Smooth muscle cell (in vitro differentiated cells): ENCODE data around the gene NCKAP5L. TPM values are rescaled to one million over a fixed set of nuclear protein-coding genes. Genes with fewer than 3 reads are reported as not detected.

Experiments used
- DNase-seq: peaks from one replicate; lab custom pipeline; 2025; ENCODE audit not compliant: unreplicated experiment; lab: John Stamatoyannopoulos, UW
- H2AFZ ChIP-seq: fragments of 200-600 bp; sonication (generic); 2 replicates; pipeline ENCODE4 v1.6.0; 2016; ENCODE audit warnings: antibody characterized with exemption, low read depth, mild to moderate bottlenecking
- H3F3A ChIP-seq: fragments of 200-600 bp; sonication (generic); 2 replicates; pipeline ENCODE4 v1.6.0; 2017; ENCODE audit warnings: antibody characterized with exemption, low read depth
- H3K27ac ChIP-seq: fragments of 200-600 bp; sonication (generic); 2 replicates; pipeline ENCODE4 v1.5.1; 2016; ENCODE audit warnings: low read depth, mild to moderate bottlenecking
- H3K27me3 ChIP-seq: fragments of 200-600 bp; sonication (generic); 2 replicates; pipeline ENCODE4 v1.6.1; 2016; ENCODE audit warnings: low read depth, mild to moderate bottlenecking
- H3K36me3 ChIP-seq: fragments of 200-600 bp; sonication (generic); 2 replicates; pipeline ENCODE4 v1.5.1; 2016; ENCODE audit warnings: low read depth
- H3K4me1 ChIP-seq: fragments of 200-600 bp; sonication (generic); 2 replicates; pipeline ENCODE4 v1.5.1; 2016; ENCODE audit warnings: low read depth
- H3K4me2 ChIP-seq: fragments of 200-600 bp; sonication (generic); 2 replicates; pipeline ENCODE4 v1.6.0; 2016; ENCODE audit warnings: mild to moderate bottlenecking
- H3K4me3 ChIP-seq: fragments of 200-600 bp; sonication (generic); 2 replicates; pipeline ENCODE4 v1.5.1; 2016; ENCODE audit warnings: mild to moderate bottlenecking
- H3K79me2 ChIP-seq: fragments of 200-600 bp; sonication (generic); 2 replicates; pipeline ENCODE4 v1.6.0; 2016; ENCODE audit warnings: low read depth, mild to moderate bottlenecking
- H3K9ac ChIP-seq: fragments of 200-600 bp; sonication (generic); 2 replicates; pipeline ENCODE4 v1.6.0; 2016; ENCODE audit warnings: low read depth
- H3K9me3 ChIP-seq: fragments of 200-600 bp; sonication (generic); replicated peaks from 2 replicates; pipeline ENCODE4 v1.5.1; 2016; ENCODE audit warnings: low read depth
- H4K20me1 ChIP-seq: fragments of 200-600 bp; sonication (generic); 2 replicates; pipeline ENCODE4 v1.6.0; 2016; ENCODE audit warnings: low read depth
- WGBS: methylation state at CpG from one replicate; pipeline ENCODE4 v1.1.7; 2016; ENCODE audit warnings: low lambda C conversion rate; 5-methylcytosine and 5-hydroxymethylcytosine counted together
- polyA plus RNA-seq: library from polyadenylated mRNA; unstranded; fragments of >200 nt; fragmentation: Nextera tagmentation; extraction: Ambion mirVana; gene quantifications from 2 replicates; pipeline ENCODE4 v1.2.1, GENCODE V29; 2016
- total RNA-seq: library from RNA; depleted of rRNA; stranded (reverse); fragments of >200 nt; gene quantifications from 2 replicates; pipeline ENCODE4 v1.2.3, GENCODE V29; 2014
- TF ChIP-seq, protein P1 (sequence below): fragments of 200-600 bp; sonication (generic); IDR thresholded peaks from 2 replicates; pipeline ENCODE4 v1.5.1; 2017; ENCODE audit warnings: borderline replicate concordance, mild to moderate bottlenecking, antibody characterized with exemption; ENCODE audit not compliant: insufficient read depth, poor library complexity, severe bottlenecking

Gene NCKAP5L
- total and polyA plus RNA-seq, 2 experiments from 2014 or later = 24.1 to 29.4 TPM

DNA sequence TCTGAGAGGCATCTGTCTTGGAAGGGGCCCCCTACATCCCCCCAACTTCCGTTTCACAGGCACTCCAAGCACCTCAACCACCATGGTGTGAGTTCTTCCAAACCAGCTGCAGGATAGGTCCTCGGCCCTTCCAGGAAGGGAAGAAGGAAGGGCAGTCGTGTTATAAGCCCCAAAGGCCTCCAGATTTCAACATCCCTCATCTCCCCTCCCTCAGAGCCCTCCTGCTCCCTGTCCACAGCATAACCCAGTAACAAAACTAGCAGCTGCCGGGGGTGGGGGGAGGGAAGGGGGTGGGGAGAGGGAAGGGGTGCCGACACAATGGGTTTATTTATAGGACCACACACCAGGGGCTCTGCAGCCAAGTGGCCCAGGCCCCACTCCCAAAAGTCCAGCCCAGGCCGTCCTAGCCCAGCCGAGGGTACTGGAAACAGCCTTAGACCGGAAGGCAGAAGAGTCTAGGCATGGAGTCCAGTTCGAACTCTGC, 18.3 kb downstream of the NCKAP5L start:
- peak overlapping the region; percentile 86 for H3K27ac ChIP-seq
- TF ChIP-seq, protein P1, sequence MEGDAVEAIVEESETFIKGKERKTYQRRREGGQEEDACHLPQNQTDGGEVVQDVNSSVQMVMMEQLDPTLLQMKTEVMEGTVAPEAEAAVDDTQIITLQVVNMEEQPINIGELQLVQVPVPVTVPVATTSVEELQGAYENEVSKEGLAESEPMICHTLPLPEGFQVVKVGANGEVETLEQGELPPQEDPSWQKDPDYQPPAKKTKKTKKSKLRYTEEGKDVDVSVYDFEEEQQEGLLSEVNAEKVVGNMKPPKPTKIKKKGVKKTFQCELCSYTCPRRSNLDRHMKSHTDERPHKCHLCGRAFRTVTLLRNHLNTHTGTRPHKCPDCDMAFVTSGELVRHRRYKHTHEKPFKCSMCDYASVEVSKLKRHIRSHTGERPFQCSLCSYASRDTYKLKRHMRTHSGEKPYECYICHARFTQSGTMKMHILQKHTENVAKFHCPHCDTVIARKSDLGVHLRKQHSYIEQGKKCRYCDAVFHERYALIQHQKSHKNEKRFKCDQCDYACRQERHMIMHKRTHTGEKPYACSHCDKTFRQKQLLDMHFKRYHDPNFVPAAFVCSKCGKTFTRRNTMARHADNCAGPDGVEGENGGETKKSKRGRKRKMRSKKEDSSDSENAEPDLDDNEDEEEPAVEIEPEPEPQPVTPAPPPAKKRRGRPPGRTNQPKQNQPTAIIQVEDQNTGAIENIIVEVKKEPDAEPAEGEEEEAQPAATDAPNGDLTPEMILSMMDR = no peak

DNA sequence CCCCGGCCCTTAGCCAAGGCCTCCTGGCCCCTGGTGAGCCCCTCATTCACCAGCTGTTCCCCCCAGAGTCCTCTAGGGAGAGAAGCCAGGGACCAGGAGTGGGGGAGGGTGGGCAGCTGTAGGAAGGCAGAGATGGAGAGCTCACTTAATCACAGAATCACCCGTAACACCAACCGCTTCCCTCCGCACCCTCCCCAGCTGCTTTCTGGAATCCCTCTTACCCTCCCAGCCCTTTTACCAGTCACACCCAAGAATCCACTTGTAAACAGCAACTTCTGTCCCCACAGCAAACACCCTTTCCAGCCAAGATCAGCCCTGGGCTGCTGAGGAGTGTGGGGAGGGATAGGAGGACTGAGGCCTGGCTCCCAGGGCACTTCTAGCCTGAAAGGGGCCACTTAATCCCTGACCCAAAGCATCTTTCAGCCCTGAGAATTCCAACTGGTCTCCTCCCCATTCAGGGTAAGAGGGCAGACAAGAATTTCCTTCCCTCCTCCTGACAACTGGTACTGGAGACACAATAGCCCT, 18.8 kb downstream of the NCKAP5L start:
- Histone ChIP-seq H3K4me2 (peak overlapping the region; percentile 59), H3K27me3 (no peaks in the 10 kb centered on the region), H4K20me1 (no peaks in the 10 kb centered on the region), H3K36me3 (no peaks in the 10 kb centered on the region), H2AFZ (no peak overlapping the region), H3K4me3 (no peak overlapping the region), H3K27ac (peak overlapping the region; percentile 86), H3K9me3 (no peaks in the 10 kb centered on the region), H3F3A (peaks cover 8% of the 10 kb centered on the region), H3K4me1 (peaks cover 37% of the 10 kb centered on the region), H3K9ac (peak overlapping the region; percentile 70), H3K79me2 (peaks cover 24% of the 10 kb centered on the region)
- WGBS = 16% methylated on average over 4 of the region's 4 CpGs
- DNase-seq = no peak
- TF ChIP-seq, protein P1 = no peak

More for the DNA sequence above, 18.3 kb downstream of the NCKAP5L start:
- Histone ChIP-seq H3K36me3 (no peaks in the 10 kb centered on the region), H3K79me2 (peaks cover 24% of the 10 kb centered on the region), H3F3A (peaks cover 8% of the 10 kb centered on the region), H3K4me2 (peak overlapping the region; percentile 59), H4K20me1 (no peaks in the 10 kb centered on the region), H2AFZ (no peak overlapping the region), H3K27me3 (no peaks in the 10 kb centered on the region), H3K4me1 (peaks cover 37% of the 10 kb centered on the region), H3K9ac (peak overlapping the region; percentile 70), H3K4me3 (no peak overlapping the region), H3K9me3 (no peaks in the 10 kb centered on the region)
- 48% methylated on average over 8 of the region's 9 CpGs for WGBS
- DNase-seq = no peak

DNA sequence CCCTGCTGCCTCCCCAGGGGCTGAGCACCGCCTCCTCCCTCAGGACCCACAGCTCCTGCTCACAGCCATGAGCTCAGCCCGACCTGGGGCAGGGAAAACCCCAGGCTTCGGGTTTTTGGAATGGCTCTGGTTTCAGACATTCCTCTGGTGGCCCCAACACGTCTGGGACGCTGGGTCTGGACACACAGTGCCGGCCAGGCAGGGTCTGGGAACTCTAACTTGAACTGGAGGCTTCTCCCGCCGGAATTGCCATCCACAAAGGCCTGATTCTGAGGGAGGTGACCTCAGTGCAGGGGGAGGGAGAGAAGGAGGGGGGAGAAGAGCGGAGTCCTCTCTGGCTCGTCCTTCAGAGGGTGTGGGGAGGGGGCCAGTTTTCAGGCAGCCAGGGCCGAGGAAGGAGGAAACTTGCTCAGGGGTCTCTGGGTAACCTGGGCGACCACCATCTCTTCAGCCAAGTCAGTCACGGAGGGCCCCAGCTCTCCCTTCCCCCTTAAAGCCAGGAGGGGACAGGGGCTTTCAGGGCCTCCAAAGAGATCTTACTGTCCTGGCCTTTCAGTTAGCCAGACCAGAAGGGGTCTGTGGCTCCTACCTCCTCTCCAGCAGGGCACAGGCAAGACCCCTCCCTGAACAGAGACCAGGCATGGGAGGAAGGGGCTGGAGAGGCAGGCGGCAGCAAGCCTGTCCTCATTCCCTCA, 19.4 kb downstream of the NCKAP5L start:
- Histone ChIP-seq H3K27ac (peak overlapping the region; percentile 86), H3K4me3 (no peak overlapping the region), H3K4me1 (peaks cover 37% of the 10 kb centered on the region), H3K9ac (peak overlapping the region; percentile 70), H3K27me3 (no peaks in the 10 kb centered on the region), H3K4me2 (peak overlapping the region; percentile 59), H2AFZ (no peak overlapping the region), H3K79me2 (peaks cover 24% of the 10 kb centered on the region), H3K9me3 (no peaks in the 10 kb centered on the region), H3K36me3 (no peaks in the 10 kb centered on the region), H3F3A (peaks cover 8% of the 10 kb centered on the region), H4K20me1 (no peaks in the 10 kb centered on the region)
- TF ChIP-seq, protein P1 = no peak
- DNase-seq = no peak
- WGBS = 24% methylated on average over 12 of the region's 14 CpGs
